HG02884 (cell line): ENCODE data around the gene THRB.

Experiments used
- ATAC-seq: cut with Tn5 transposase; IDR thresholded peaks from one replicate; pipeline ENCODE4 v1.9.1; 2021; ENCODE audit warnings: mild to moderate bottlenecking, moderate library complexity; ENCODE audit not compliant: unreplicated experiment

The THRB gene

GRCh38 chr3:24492971-24493551 is 1.6 kb downstream of the THRB start:
- no peak for ATAC-seq

GRCh38 chr3:24490151-24490550 is 4.5 kb downstream of the THRB start:
- no peak for ATAC-seq

- no peak for ATAC-seq
Measured at GRCh38 chr3:24487325-24488262, 7.1 kb downstream of the THRB start.

GRCh38 chr3:24485511-24485910 is 9.1 kb downstream of the THRB start:
- ATAC-seq: no peak

GRCh38 chr3:24483873-24484272 is 10.8 kb downstream of the THRB start:
- ATAC-seq: no peak

- ATAC-seq: no peak
Measured at GRCh38 chr3:24482096-24482705, 12.4 kb downstream of the THRB start.

- no peak for ATAC-seq
Measured at GRCh38 chr3:24481193-24481592, 13.5 kb downstream of the THRB start.

GRCh38 chr3:24480497-24480896 is 14.2 kb downstream of the THRB start:
- no peak for ATAC-seq

- no peak for ATAC-seq
Measured at GRCh38 chr3:24479816-24480215, 14.8 kb downstream of the THRB start.

GRCh38 chr3:24476871-24477656 is 17.6 kb downstream of the THRB start:
- no peak for ATAC-seq

- ATAC-seq: no peak
Measured at GRCh38 chr3:24475925-24476324, 18.7 kb downstream of the THRB start.

- no peak for ATAC-seq
Measured at GRCh38 chr3:24474862-24475261, 19.8 kb downstream of the THRB start.

GRCh38 chr3:24472358-24472757 is 22.3 kb downstream of the THRB start:
- no peak for ATAC-seq

GRCh38 chr3:24471486-24471885 is 23.2 kb downstream of the THRB start:
- no peak for ATAC-seq

GRCh38 chr3:24470277-24470676 is 24.4 kb downstream of the THRB start:
- no peak for ATAC-seq

GRCh38 chr3:24464389-24464788 is 30.3 kb downstream of the THRB start:
- no peak for ATAC-seq

- no peak for ATAC-seq
Measured at GRCh38 chr3:24462737-24463136, 31.9 kb downstream of the THRB start.

- no peak for ATAC-seq
Measured at GRCh38 chr3:24460974-24461373, 33.7 kb downstream of the THRB start.

- ATAC-seq: no peak
Measured at GRCh38 chr3:24457719-24458118, 36.9 kb downstream of the THRB start.

- ATAC-seq: no peak
Measured at GRCh38 chr3:24454856-24455255, 39.8 kb downstream of the THRB start.

- no peak for ATAC-seq
Measured at GRCh38 chr3:24454393-24454792, 40.3 kb downstream of the THRB start.
